A673 (cell line): Measurements from ENCODE around the gene WDR36. TPM values are rescaled to one million over a fixed set of nuclear protein-coding genes. Genes with fewer than 3 reads are reported as not detected.
A peak's percentile ranks its signal among the peaks of the same experiment; 100 is the strongest.

Source experiments
- BruUV-seq: library from RNA; stranded (reverse); fragments of 400-500 nt; replicated peaks from 2 replicates; lab custom pipeline; 2021; lab: Mats Ljungman, UMichigan
- CTCF ChIA-PET: fragments of 300-600 bp; sonication (Branson Sonifier 250); formaldehyde crosslinking; loops from one replicate; lab custom pipeline; 2022; ENCODE audit warnings: antibody characterized with exemption; lab: Charles Lee
- POLR2A ChIA-PET: fragments of 300-600 bp; sonication (Branson Sonifier 250); formaldehyde crosslinking; loops from one replicate; lab custom pipeline; 2022; ENCODE audit warnings: antibody characterized with exemption; ENCODE audit not compliant: low non-redundant PET; lab: Charles Lee
- DNase-seq: peaks from one replicate; pipeline ENCODE4 v3.0.0-alpha.2; 2015; ENCODE audit warnings: low spot score
- H3K27ac ChIP-seq: fragments of 200-600 bp; sonication (generic); 2 replicates; pipeline ENCODE4 v1.5.1; 2016; ENCODE audit warnings: mixed run types, low read depth, mild to moderate bottlenecking, mixed read lengths, antibody characterized with exemption, low read length; ENCODE audit not compliant: poor library complexity, severe bottlenecking
- H3K27me3 ChIP-seq: fragments of 200-600 bp; sonication (generic); replicated peaks from 2 replicates; pipeline ENCODE4 v1.6.1; 2017; ENCODE audit warnings: mixed run types, low read depth, mild to moderate bottlenecking, mixed read lengths, antibody characterized with exemption, low read length; ENCODE audit not compliant: insufficient read depth, poor library complexity
- H3K36me3 ChIP-seq: fragments of 200-600 bp; sonication (generic); 2 replicates; pipeline ENCODE4 v1.6.1; 2016; ENCODE audit warnings: mixed run types, mild to moderate bottlenecking, mixed read lengths, antibody characterized with exemption, low read length; ENCODE audit not compliant: insufficient read depth, poor library complexity, severe bottlenecking
- H3K4me1 ChIP-seq: fragments of 200-600 bp; sonication (generic); 2 replicates; pipeline ENCODE4 v1.6.1; 2017; ENCODE audit warnings: mixed run types, mild to moderate bottlenecking, mixed read lengths, antibody characterized with exemption, low read length; ENCODE audit not compliant: insufficient read depth, poor library complexity, severe bottlenecking
- H3K4me3 ChIP-seq: fragments of 200-600 bp; sonication (generic); 2 replicates; pipeline ENCODE4 v1.5.1; 2016; ENCODE audit warnings: low read depth, mixed run types, mild to moderate bottlenecking, mixed read lengths, low read length; ENCODE audit not compliant: poor library complexity, severe bottlenecking
- H3K9me3 ChIP-seq: fragments of 200-600 bp; sonication (generic); 2 replicates; pipeline ENCODE4 v1.6.1; 2016; ENCODE audit warnings: mixed run types, low read depth, mild to moderate bottlenecking, mixed read lengths, antibody characterized with exemption, low read length; ENCODE audit not compliant: poor library complexity, severe bottlenecking
- EZH2 ChIP-seq: fragments of 200-600 bp; sonication (generic); IDR thresholded peaks from 2 replicates; pipeline ENCODE4 v1.6.1; 2017; ENCODE audit warnings: borderline replicate concordance, low read depth, mild to moderate bottlenecking, mixed read lengths, antibody characterized with exemption, low read length; ENCODE audit not compliant: poor library complexity, severe bottlenecking
- intact Hi-C: fragments of 100-400 bp; cut with micrococcal nuclease; formaldehyde crosslinking; loops from one replicate; pipeline ENCODE4 v1.10.0; 2022; ENCODE audit not compliant: unreplicated experiment
- total RNA-seq: library from RNA; stranded (reverse); gene quantifications from 2 replicates; pipeline ENCODE4 v1.2.3, GENCODE V29; 2021
- TF ChIP-seq, protein P1 (sequence below): fragments of 300-800, 200-600 bp; sonication (generic); conservative IDR thresholded peaks from 2 replicates; pipeline ENCODE4 v1.5.1; 2017; ENCODE audit warnings: low read depth, mild to moderate bottlenecking, antibody characterized with exemption, low read length, moderate library complexity, mixed read lengths

The WDR36 gene
- total RNA-seq, 1 experiment from 2014 or later: 33.0 TPM

DNA sequence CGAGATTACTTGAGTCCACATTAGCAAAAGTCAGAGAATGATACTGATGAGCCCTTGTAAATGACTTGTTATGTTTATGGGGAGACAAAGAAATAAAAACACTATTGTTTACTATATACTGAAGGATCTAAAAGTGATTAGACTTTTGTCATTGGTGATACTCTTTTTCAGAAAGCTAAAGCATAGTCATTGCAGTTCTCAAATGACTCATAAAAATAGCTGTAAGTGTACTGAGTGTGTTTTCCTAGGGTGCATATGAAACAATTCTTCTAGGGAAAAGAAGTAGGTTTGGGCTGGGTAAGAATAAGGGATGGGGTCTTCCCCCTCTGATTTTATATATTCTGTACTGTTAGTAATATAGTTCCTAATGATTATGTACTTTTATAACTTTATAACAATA lies 32.6 kb downstream of the WDR36 start:
- Histone ChIP-seq H3K27me3 (no peaks in the 10 kb centered on the region), H3K4me3 (no peak overlapping the region), H3K27ac (no peak overlapping the region), H3K4me1 (no peaks in the 10 kb centered on the region), H3K9me3 (no peaks in the 10 kb centered on the region), H3K36me3 (peaks cover 64% of the 10 kb centered on the region)
- POLR2A ChIA-PET: no interaction called here
- DNase-seq: no peak
- no TSS peak for BruUV-seq
- CTCF ChIA-PET: no interaction called here
- intact Hi-C loops: no loop called here
- no peak for TF ChIP-seq EZH2
- TF ChIP-seq, protein P1, sequence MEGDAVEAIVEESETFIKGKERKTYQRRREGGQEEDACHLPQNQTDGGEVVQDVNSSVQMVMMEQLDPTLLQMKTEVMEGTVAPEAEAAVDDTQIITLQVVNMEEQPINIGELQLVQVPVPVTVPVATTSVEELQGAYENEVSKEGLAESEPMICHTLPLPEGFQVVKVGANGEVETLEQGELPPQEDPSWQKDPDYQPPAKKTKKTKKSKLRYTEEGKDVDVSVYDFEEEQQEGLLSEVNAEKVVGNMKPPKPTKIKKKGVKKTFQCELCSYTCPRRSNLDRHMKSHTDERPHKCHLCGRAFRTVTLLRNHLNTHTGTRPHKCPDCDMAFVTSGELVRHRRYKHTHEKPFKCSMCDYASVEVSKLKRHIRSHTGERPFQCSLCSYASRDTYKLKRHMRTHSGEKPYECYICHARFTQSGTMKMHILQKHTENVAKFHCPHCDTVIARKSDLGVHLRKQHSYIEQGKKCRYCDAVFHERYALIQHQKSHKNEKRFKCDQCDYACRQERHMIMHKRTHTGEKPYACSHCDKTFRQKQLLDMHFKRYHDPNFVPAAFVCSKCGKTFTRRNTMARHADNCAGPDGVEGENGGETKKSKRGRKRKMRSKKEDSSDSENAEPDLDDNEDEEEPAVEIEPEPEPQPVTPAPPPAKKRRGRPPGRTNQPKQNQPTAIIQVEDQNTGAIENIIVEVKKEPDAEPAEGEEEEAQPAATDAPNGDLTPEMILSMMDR: no peak

DNA sequence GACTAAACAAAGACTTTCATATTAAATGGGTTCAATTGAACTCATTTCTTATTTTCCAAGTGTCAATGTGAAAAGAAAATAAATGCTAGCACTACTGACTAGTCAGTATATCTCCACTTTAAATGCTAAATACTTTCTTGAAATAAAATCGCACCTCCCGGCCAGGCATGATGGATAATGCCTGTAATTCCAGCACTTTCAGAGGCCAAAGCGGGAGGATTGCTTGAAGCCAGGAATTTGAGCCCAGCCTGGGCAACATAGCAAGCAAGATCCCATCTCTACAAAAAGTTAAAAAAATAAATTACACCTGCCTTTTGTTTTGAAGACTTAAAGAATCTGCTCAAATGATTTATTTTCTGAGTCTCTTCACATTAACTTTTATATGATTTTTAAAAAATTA lies 34.7 kb downstream of the WDR36 start:
- peaks cover 44% of the 10 kb centered on the region for H3K36me3 ChIP-seq
- no peak overlapping the region for H3K27ac ChIP-seq
- no peaks in the 10 kb centered on the region for H3K9me3 ChIP-seq
- no peak for DNase-seq
- no peaks in the 10 kb centered on the region for H3K4me1 ChIP-seq
- H3K4me3 ChIP-seq: no peak overlapping the region
- POLR2A ChIA-PET: no interaction called here
- CTCF ChIA-PET: no interaction called here
- TSS peak; percentile 14 for BruUV-seq
- no peaks in the 10 kb centered on the region for H3K27me3 ChIP-seq
- intact Hi-C loops: no loop called here
- TF ChIP-seq, protein P1: no peak
- no peak for TF ChIP-seq EZH2

DNA sequence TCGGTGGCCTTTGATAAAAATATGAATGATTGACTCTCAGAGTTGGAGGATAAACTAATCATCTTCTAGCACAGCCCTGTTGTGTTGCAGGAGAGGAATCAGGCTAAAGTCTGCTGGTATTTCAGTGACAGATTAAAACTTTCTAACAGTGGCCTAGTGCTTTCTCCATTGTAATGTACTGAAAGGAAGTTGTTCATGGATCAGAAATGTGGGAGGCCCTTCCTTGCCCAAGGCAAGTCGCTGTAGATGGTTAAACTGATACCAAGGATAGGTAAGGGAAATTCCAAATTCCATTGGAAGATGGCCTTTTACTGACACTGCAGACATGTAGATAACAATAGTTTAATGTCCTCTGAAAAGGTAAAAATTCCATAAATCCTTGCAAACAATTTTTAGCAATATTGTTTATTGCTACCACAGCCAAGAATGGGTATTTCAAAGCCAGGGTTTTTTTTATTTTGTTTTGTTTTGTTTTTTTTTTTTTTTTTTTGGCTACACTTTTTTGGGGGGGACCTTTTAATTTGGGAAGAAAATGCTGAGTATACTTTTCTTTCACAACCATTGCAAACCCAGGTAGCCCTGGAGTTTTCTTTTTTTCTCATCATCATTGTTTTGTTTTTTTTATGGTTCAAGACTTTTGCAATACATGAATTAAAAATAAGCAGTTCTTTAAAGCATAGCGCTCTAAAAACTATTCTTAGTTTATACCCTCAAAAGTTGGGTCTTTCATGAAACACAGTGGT lies 35.5 kb downstream of the WDR36 start:
- BruUV-seq: no TSS peak
- ChIA-PET CTCF (no interaction called here), POLR2A (no interaction called here)
- peaks cover 37% of the 10 kb centered on the region for H3K36me3 ChIP-seq
- intact Hi-C loops: no loop called here
- no peaks in the 10 kb centered on the region for H3K27me3 ChIP-seq
- DNase-seq: no peak
- H3K4me1 ChIP-seq: no peaks in the 10 kb centered on the region
- TF ChIP-seq EZH2: no peak
- TF ChIP-seq, protein P1: no peak
- H3K4me3 ChIP-seq: no peak overlapping the region
- no peak overlapping the region for H3K27ac ChIP-seq
- H3K9me3 ChIP-seq: no peaks in the 10 kb centered on the region
